ENCODE measurements around the gene NDUFAF3. TPM values are rescaled to one million over a fixed set of nuclear protein-coding genes. Genes with fewer than 3 reads are reported as not detected.

Gene NDUFAF3
- total and polyA plus RNA-seq, 2 of the 4 experiments (the other 2 are of a cell fraction) = 26.5 to 112 TPM

- H3K56ac ChIP-seq (ENCODE audit: extremely low read depth, insufficient read depth, low read length) = no peak overlapping the region
- no peak overlapping the region for H3K14ac ChIP-seq (replicated peaks; ENCODE audit: low read depth, low read length)
- H2BK5ac ChIP-seq (ENCODE audit: low read depth, low read length, poor library complexity, severe bottlenecking) = no peak overlapping the region
- H2BK120ac ChIP-seq (ENCODE audit: low read depth, low read length) = no peak overlapping the region
- H4K20me1 ChIP-seq (ENCODE audit: insufficient read depth, low read length) = no peaks in the 10 kb centered on the region
- peaks cover 4% of the 10 kb centered on the region for H3K4me1 ChIP-seq (ENCODE audit: control insufficient read depth, insufficient read depth, low read length)
- BruUV-seq (replicated peaks) = no TSS peak
- H2AK9ac ChIP-seq (replicated peaks; ENCODE audit: low read depth, low read length, poor library complexity) = no peak overlapping the region
- H2AFZ ChIP-seq (replicated peaks; ENCODE audit: low read length, poor library complexity) = no peak overlapping the region
- H2AK5ac ChIP-seq (ENCODE audit: low read depth, low read length) = no peak overlapping the region
- ATAC-seq (ENCODE audit: low read depth) (no peak), DNase-seq (no peak)
- no peak overlapping the region for H3K18ac ChIP-seq (ENCODE audit: low read depth, low read length)
- H3K9ac ChIP-seq (ENCODE audit: low read depth, low read length) = no peak overlapping the region
- no peak overlapping the region for H4K8ac ChIP-seq (ENCODE audit: low read depth in 2 of 2, low read length in 2 of 2)
- no peak overlapping the region for H3K4ac ChIP-seq (ENCODE audit: low read depth, low read length)
- no peak overlapping the region for H4K91ac ChIP-seq (ENCODE audit: insufficient read depth, low read depth, low read length)
- in situ Hi-C loops (cut with MboI; ENCODE audit: low sequenced_read_pairs) (no loop called here), intact Hi-C loops (cut with micrococcal nuclease) (no loop called here), dilution Hi-C loops (cut with HindIII; ENCODE audit: low sequenced_read_pairs, unreplicated experiment) (no loop called here)
- no peak overlapping the region for H3K4me2 ChIP-seq (ENCODE audit: low read depth, low read length)
- ChIA-PET POLR2A (ENCODE audit: unreplicated experiment) (no interaction called here), CTCF (no interaction called here)
- no peak overlapping the region for H3K4me3 ChIP-seq (ENCODE audit: insufficient read depth, low read depth, low read length)
- H3K9me3 ChIP-seq (ENCODE audit: control insufficient read depth, insufficient read depth, low read length) = no peaks in the 10 kb centered on the region
- TF ChIP-seq NFE2L2 (IDR thresholded peaks at IDR 0.05; ENCODE audit: low read depth, low read length) (no peak), CTCF (conservative IDR thresholded peaks at IDR 0.05; ENCODE audit: low read depth, low read length) (no peak), POLR2A (IDR thresholded peaks at IDR 0.05; ENCODE audit: low read depth, low read length) (no peak), BHLHE40 (IDR thresholded peaks at IDR 0.05; ENCODE audit: low read depth, low read length) (no peak), MXI1 (IDR thresholded peaks at IDR 0.05; ENCODE audit: borderline replicate concordance, low read depth, low read length) (no peak), CEBPB (IDR thresholded peaks at IDR 0.05; ENCODE audit: low read depth, low read length) (no peak), FOS (IDR thresholded peaks at IDR 0.05; ENCODE audit: low read depth, low read length) (no peak), CHD1 (IDR thresholded peaks at IDR 0.05; ENCODE audit: low read depth, low read length) (no peak), MAFK (IDR thresholded peaks at IDR 0.05; ENCODE audit: low read depth, low read length) (no peak), RFX5 (IDR thresholded peaks at IDR 0.05; ENCODE audit: low read depth, low read length) (no peak), SMC3 (IDR thresholded peaks at IDR 0.05; ENCODE audit: low read depth, low read length) (no peak), RAD21 (IDR thresholded peaks at IDR 0.05; ENCODE audit: low read length) (no peak)
- TF ChIP-seq, protein P1, sequence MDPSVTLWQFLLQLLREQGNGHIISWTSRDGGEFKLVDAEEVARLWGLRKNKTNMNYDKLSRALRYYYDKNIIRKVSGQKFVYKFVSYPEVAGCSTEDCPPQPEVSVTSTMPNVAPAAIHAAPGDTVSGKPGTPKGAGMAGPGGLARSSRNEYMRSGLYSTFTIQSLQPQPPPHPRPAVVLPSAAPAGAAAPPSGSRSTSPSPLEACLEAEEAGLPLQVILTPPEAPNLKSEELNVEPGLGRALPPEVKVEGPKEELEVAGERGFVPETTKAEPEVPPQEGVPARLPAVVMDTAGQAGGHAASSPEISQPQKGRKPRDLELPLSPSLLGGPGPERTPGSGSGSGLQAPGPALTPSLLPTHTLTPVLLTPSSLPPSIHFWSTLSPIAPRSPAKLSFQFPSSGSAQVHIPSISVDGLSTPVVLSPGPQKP (IDR thresholded peaks at IDR 0.05; ENCODE audit: borderline replicate concordance, low read depth, low read length) = no peak
- TF ChIP-seq, protein P2, sequence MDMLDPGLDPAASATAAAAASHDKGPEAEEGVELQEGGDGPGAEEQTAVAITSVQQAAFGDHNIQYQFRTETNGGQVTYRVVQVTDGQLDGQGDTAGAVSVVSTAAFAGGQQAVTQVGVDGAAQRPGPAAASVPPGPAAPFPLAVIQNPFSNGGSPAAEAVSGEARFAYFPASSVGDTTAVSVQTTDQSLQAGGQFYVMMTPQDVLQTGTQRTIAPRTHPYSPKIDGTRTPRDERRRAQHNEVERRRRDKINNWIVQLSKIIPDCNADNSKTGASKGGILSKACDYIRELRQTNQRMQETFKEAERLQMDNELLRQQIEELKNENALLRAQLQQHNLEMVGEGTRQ (IDR thresholded peaks at IDR 0.05; ENCODE audit: low read depth, low read length) = no peak
- no peak overlapping the region for H3K27ac ChIP-seq (ENCODE audit: insufficient read depth, low read length)
- no peaks in the 10 kb centered on the region for H3K27me3 ChIP-seq (ENCODE audit: control insufficient read depth, insufficient read depth, low read length)
- no peak overlapping the region for H2BK15ac ChIP-seq (ENCODE audit: low read depth, low read length)
- no peak overlapping the region for H4K5ac ChIP-seq (ENCODE audit: low read depth, low read length)
- no CpG with 5 or more reads among the region's 3 CpGs for WGBS, 2 experiments (ENCODE audit: extremely low coverage in 2 of 2, insufficient read length in 1 of 2)
- peaks cover 41% of the 10 kb centered on the region for H3K36me3 ChIP-seq (ENCODE audit: control insufficient read depth, insufficient read depth, low read length)
- no peak overlapping the region for H2BK20ac ChIP-seq (ENCODE audit: low read depth, low read length)
- peaks cover 11 to 30% of the 10 kb centered on the region in 2 experiments for H3K79me1 ChIP-seq (ENCODE audit: low read depth in 1 of 2, low read length in 2 of 2)
- no peak overlapping the region for H3K23ac ChIP-seq (ENCODE audit: low read depth, low read length)
- no peaks in the 10 kb centered on the region for H3K9me1 ChIP-seq (ENCODE audit: insufficient read depth, low read length)
Measured at GRCh38 chr3:49035281-49035680, 13.4 kb downstream of the NDUFAF3 start.

Data from IMR-90 (cell line).